CD4-positive, alpha-beta T cell treated with Interleukin-4 for 1 hour (primary cell): ENCODE data around the gene KIF1A.
A peak's percentile ranks its signal among the peaks of the same experiment; 100 is the strongest.
"Not testable (repeated sequence)": the region's sequence is repeated elsewhere in the genome, so short reads cannot be mapped to it uniquely, and the experiment has no call there.

Source experiments
- DNase-seq, 2 donors: peaks; one replicate each; pipeline ENCODE4 v3.0.0-alpha.2; 2020 to 2022

Gene KIF1A

GRCh38 chr2:240675345-240675744, 144.7 kb downstream of the KIF1A start:
- DNase-seq, result not testable (repeated sequence)

- DNase-seq, result peak in 1 of 2 donors; percentile 23
Measured at GRCh38 chr2:240674461-240675184, 145.4 kb downstream of the KIF1A start.

- no peak for DNase-seq
Measured at GRCh38 chr2:240672701-240673190, 147.3 kb downstream of the KIF1A start.

GRCh38 chr2:240672076-240672700, 147.8 kb downstream of the KIF1A start:
- no peak for DNase-seq

GRCh38 chr2:240670950-240671349, 149.1 kb downstream of the KIF1A start:
- DNase-seq, result no peak

- no peak for DNase-seq
Measured at GRCh38 chr2:240670402-240670801, 149.6 kb downstream of the KIF1A start.

- no peak for DNase-seq
Measured at GRCh38 chr2:240664622-240665021, 155.4 kb downstream of the KIF1A start.
